Tibial nerve (tissue), 3 donors: ENCODE data around the gene SORCS3.

Experiments
- CTCF ChIP-seq, 5 experiments: fragments of 200-600 bp in 3 of 5; fragments of 450-650 bp in 2 of 5; sonication (generic) in 3 of 5; IDR thresholded peaks; one replicate each; pipeline ENCODE4 v1.5.1; 2016 to 2019; ENCODE audit warnings: antibody characterized with exemption in 5 of 5, mild to moderate bottlenecking in 3 of 5, moderate library complexity in 2 of 5
- POLR2A ChIP-seq, 2 donors: fragments of 450-650 bp; IDR thresholded peaks; one replicate each; pipeline ENCODE4 v1.6.1; 2017; ENCODE audit warnings: antibody characterized with exemption in 2 of 2, mild to moderate bottlenecking in 2 of 2, moderate library complexity in 2 of 2

GRCh38 chr10:104658067-104658466 is 17.0 kb downstream of the SORCS3 start:
- no peak for TF ChIP-seq CTCF (IDR thresholded peaks at IDR 0.05)
- TF ChIP-seq POLR2A (IDR thresholded peaks at IDR 0.05), result no peak
